AG09309 (cell line): ENCODE measurements around the gene ALAS1.

Experiments
- DNase-seq: peaks from one replicate; pipeline ENCODE4 v3.0.0-alpha.2; 2010; ENCODE audit warnings: low read depth
- H3K4me3 ChIP-seq: 2 replicates; pipeline ENCODE4 v1.5.1; 2011; ENCODE audit warnings: mild to moderate bottlenecking, low read depth, low read length, moderate library complexity; ENCODE audit not compliant: control insufficient read depth
- CTCF ChIP-seq: IDR thresholded peaks from 2 replicates; pipeline ENCODE4 v1.5.1; 2011; ENCODE audit warnings: mild to moderate bottlenecking, low read depth, low read length, inconsistent platforms; ENCODE audit not compliant: insufficient read depth, control insufficient read depth; ENCODE audit errors: missing control alignments

Gene ALAS1

DNA sequence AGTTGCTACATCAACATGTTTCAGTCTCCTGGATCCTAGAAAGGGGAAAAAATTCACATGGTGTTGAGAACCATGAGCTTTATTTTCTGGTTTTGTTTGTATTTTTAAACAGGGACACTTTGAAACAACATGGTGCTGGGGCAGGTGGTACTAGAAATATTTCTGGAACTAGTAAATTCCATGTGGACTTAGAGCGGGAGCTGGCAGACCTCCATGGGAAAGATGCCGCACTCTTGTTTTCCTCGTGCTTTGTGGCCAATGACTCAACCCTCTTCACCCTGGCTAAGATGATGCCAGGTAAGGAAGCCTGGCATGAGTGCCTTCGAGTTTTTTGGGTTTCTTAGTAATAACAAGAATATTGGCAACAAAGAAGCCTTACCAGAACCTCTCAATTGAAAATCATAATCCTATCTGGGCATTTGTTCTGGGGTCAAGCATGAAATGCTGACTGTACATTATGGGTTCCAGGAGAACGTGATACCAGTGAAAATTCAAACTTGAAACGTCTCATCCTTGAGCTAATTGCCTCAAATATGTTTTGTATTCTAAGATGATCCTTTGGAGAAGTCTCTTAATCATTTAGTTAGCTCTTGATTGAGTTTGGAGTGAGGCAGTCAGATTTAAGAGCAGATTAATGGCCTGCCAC is 7.9 kb downstream of the ALAS1 start:
- no peak overlapping the region for H3K4me3 ChIP-seq
- DNase-seq, result no peak
- no peak for TF ChIP-seq CTCF

DNA sequence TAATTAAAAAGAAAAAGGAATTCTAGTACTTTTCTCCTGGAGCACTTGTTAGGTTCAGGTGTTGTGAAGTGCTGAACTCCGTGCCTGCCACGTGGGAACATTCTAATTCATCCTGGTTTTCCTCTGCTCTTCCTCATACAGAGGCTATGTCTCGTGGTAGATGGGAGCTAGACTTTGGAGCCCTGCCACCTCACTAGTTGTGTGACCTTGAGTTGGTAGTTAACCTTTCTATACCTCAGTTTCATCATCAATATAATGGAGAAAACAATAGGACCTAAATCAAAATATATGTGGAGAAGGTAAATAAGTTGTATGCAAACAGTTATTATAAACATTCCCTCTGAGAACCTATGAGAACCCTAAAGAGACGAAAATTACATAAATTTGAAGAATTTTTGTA is 10.6 kb downstream of the ALAS1 start:
- H3K4me3 ChIP-seq, result no peak overlapping the region
- TF ChIP-seq CTCF, result no peak
- no peak for DNase-seq

DNA sequence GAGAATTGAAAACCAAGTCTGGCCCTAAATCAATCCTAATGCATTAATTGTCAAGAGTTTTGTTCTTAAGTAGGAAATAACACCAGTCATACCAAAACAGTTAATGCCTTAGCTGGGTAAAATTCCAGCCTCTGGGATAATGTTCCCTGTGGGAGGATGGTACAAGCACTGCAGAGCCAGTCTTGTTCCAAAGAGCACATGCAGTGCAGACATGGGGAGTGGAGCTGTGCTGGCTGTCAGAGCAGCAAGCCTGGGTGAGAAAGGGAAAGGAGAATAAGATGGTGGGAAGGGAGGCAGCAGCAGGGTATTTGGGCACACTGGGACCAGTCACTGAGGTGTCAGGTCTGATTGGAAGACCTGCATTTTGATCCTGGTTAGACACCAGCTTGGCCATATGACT is 12.1 kb downstream of the ALAS1 start:
- H3K4me3 ChIP-seq, result no peak overlapping the region
- no peak for DNase-seq
- no peak for TF ChIP-seq CTCF

DNA sequence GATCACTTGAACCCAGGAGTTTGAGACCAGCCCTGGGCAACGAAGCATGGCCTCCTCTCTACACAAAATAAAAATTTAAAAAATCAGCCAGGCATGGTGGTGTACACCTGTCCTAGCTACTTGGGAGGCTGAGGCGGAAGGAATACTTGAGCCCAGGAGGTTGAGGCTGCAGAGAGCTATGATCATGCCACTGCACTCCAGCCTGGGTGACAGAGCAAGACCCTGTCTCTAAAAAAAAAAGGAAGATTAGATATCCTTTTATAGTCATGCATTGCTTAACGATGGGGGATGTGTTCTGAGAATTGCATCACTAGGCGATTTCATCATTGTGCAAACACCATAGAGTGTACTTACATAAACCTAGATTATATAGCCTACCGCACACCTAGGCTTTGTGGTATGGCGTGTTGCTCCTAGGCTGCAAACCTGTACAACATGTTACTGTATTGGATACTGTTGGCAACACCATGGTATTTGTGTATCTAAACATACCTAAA is 12.6 kb downstream of the ALAS1 start:
- no peak for DNase-seq
- TF ChIP-seq CTCF, result no peak

GRCh38 chr3:52211268-52211891 is 13.4 kb downstream of the ALAS1 start:
- no peak overlapping the region for H3K4me3 ChIP-seq
- DNase-seq, result no peak
- no peak for TF ChIP-seq CTCF

More for the DNA sequence above, 12.6 kb downstream of the ALAS1 start:
- no peak overlapping the region for H3K4me3 ChIP-seq

DNA sequence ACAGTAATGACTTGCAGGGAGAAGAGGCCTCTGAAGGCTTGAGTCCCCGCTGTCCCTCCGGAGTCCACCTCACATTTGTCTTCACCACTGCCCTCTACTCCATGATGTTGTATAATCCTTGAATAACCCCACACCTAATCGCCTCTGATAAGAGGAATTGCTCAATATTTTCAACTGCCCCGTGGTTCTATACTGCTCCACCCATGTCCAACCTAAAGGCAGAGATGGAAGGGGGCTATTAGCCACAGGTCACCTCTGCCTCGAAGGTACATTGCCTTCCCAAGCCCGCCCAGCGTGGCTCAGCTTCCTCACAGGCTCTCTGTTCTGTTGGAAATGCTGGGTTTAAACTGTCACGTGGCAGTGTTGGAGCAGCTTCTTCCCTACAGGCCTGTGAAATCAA is 15.0 kb downstream of the ALAS1 start:
- no peak for TF ChIP-seq CTCF
- no peak for DNase-seq
- no peak overlapping the region for H3K4me3 ChIP-seq

- no peak overlapping the region for H3K4me3 ChIP-seq
- TF ChIP-seq CTCF, result no peak
- no peak for DNase-seq
These were observed 15.9 kb downstream of the ALAS1 start for GRCh38 chr3:52213901-52214300.
